GM12875 (cell line): ENCODE data around the gene TIGAR.

Source experiments
- H3K4me3 ChIP-seq: one replicate; pipeline ENCODE4 v1.5.1; 2011; ENCODE audit warnings: low read depth, low read length, control low read depth
- CTCF ChIP-seq: IDR thresholded peaks from 2 replicates; pipeline ENCODE4 v1.5.1; 2011; ENCODE audit warnings: low read depth, mild to moderate bottlenecking, control low read depth, inconsistent platforms, low read length, moderate library complexity, borderline replicate concordance; ENCODE audit not compliant: insufficient read depth

TIGAR gene

GRCh38 chr12:4355156-4356040 lies 34.4 kb downstream of the TIGAR start:
- H3K4me3 ChIP-seq: no peak overlapping the region

GRCh38 chr12:4356041-4356327 lies 35.0 kb downstream of the TIGAR start:
- peak; percentile 72; the same call in 1 of the 2 replicates for TF ChIP-seq CTCF
- H3K4me3 ChIP-seq: no peak overlapping the region

More at GRCh38 chr12:4355156-4356040, 34.4 kb downstream of the TIGAR start:
- no peak for TF ChIP-seq CTCF

DNA sequence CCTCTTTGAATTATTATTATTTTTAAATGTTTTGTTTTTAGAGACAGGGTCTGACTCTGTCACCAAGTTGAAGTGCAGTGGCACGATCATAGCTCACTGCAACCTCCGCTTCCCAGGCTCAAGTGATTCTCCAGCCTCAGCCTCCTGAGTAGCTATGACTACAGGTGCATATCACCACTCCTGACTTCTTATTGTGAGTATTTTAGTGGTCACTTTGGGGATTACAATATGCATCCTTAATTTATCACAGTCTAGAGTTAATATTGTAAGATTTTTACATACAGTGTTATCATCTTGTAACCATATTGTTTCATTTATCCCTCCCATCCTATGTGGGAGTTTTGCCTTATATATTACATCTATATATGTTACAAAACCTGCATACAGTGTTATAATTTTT lies 45.1 kb downstream of the TIGAR start:
- no peak for TF ChIP-seq CTCF
- H3K4me3 ChIP-seq: no peak overlapping the region

DNA sequence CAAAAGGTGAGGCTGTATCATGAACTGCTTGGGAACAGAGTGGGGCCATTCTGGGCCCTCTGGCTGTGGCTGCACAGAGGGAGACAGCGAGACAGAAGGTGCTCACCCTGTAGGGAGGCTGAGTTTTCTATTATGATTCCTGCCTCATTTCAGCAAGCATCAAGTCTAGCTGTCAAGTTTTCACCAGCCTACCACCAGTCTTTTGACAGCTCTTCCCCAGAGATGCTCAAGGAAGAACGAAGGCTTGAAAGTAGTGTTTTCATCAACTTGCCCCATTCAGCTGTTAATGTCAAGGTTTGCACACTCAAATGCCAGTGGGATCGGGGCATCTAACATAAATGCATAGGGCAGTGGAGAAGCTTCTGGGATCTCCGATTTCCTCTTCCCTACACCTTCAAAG lies 48.5 kb downstream of the TIGAR start:
- no peak for TF ChIP-seq CTCF
- no peak overlapping the region for H3K4me3 ChIP-seq

DNA sequence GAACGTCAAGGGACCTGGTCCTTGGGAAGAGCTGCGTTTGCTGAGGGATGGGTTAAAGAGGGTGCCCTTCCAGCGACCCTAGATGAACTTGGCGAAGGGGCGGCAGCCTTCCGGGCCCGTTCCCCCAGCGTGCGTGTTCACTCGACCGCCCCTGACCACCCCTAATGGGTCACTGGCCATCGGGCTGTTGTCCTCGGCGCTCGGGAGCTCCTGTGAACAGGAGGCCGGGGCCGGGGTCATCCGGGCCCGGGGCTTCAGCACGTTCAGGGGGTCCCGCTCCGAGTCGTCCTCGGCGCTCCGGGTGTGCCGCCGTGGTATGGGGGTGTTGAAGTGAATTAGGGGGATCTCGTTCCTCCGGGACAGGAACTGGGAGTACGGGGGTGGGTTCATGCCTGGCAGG lies 49.3 kb downstream of the TIGAR start:
- H3K4me3 ChIP-seq: no peak overlapping the region
- no peak for TF ChIP-seq CTCF

DNA sequence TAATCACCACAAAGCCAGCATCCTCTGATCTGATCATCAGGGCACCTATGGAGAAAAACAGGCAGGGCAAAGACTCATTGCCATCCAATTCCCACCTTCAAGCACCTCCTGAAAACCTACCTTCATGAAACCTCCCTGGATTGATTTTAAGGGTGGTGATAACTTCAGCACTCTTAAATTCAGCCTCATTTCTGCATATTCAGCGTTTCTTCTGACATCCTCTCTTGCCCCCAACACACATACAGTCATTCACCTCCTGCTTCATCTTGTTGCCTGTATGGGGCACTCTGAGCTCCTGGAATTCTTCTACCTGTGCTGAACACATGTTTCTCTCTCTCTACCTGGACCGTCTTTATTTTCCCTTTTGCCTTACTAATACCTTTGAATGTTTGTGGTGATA lies 51.6 kb downstream of the TIGAR start:
- TF ChIP-seq CTCF: no peak

GRCh38 chr12:4375449-4375848 lies 54.4 kb downstream of the TIGAR start:
- no peak for TF ChIP-seq CTCF
- no peak overlapping the region for H3K4me3 ChIP-seq

More for the DNA sequence above, 51.6 kb downstream of the TIGAR start:
- H3K4me3 ChIP-seq: no peak overlapping the region
